ENCODE measurements around the gene CFAP58. TPM values are rescaled to one million over a fixed set of nuclear protein-coding genes. Genes with fewer than 3 reads are reported as not detected.

The CFAP58 gene
- total RNA-seq, 2 donors from 2014 or later, result 0.68 to 0.97 TPM

DNA sequence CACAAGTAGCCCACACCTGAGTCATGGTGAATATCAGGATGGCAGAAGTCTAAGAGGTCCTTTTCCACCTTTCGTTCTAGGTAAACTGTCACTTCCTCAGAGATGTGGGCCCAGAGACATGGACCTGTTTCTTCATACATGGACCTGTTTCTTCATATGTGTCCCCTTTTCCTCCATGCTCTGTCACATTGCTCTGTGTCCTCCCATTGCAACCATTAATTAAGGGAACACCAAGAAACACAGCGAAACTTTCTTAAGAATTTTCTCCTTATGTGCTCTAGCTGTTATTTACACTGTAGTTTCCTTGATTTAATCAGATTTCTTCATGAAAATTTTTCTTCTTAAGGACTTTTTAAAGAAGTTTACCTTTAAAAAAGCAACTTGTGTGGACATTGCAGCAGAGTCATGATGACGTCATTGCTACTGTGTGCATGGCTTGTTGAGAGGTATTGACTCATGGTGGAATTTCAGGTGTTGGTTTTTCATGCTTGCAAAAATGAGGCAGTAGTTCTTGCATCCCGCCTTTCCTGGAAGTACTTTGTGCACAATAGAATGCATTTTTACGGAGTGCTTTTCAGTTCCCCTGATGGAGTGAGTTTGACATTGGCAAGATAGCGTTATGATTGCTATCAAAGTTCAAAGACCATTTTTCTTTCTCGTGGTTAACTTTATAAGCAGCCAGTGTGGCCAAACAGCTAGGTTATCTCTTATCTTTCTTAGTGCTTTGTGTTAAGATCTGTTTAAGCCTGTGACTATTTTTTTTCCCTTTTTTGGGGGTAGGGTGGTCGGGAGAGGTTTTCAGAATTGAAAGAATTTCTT, 37.7 kb downstream of the CFAP58 start:
- TF ChIP-seq, protein P1, sequence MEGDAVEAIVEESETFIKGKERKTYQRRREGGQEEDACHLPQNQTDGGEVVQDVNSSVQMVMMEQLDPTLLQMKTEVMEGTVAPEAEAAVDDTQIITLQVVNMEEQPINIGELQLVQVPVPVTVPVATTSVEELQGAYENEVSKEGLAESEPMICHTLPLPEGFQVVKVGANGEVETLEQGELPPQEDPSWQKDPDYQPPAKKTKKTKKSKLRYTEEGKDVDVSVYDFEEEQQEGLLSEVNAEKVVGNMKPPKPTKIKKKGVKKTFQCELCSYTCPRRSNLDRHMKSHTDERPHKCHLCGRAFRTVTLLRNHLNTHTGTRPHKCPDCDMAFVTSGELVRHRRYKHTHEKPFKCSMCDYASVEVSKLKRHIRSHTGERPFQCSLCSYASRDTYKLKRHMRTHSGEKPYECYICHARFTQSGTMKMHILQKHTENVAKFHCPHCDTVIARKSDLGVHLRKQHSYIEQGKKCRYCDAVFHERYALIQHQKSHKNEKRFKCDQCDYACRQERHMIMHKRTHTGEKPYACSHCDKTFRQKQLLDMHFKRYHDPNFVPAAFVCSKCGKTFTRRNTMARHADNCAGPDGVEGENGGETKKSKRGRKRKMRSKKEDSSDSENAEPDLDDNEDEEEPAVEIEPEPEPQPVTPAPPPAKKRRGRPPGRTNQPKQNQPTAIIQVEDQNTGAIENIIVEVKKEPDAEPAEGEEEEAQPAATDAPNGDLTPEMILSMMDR (conservative IDR thresholded peaks at IDR 0.05), result no peak
- Mint-ChIP-seq H3K36me3 (ENCODE audit: low read depth) (no peaks in the 10 kb centered on the region), H3K27me3 (ENCODE audit: insufficient read depth) (peaks cover 7% of the 10 kb centered on the region), H3K4me3 (no peak overlapping the region), H3K9me3 (no peaks in the 10 kb centered on the region), H3K27ac (no peak overlapping the region), H3K4me1 (peaks cover 16% of the 10 kb centered on the region)
- Histone ChIP-seq H3K36me3 (ENCODE audit: control insufficient read depth, insufficient read depth, low read length) (no peaks in the 10 kb centered on the region), H3K9me3 (ENCODE audit: control insufficient read depth, low read length) (no peaks in the 10 kb centered on the region), H3K4me3 (ENCODE audit: low read length) (no peak overlapping the region), H3K27ac (ENCODE audit: low read depth, low read length) (no peak overlapping the region), H3K27me3 (ENCODE audit: control insufficient read depth, insufficient read depth, low read length, poor library complexity, severe bottlenecking) (no peaks in the 10 kb centered on the region), H3K4me1 (ENCODE audit: control insufficient read depth, insufficient read depth, low read length) (peaks cover 5% of the 10 kb centered on the region), H3K9ac (ENCODE audit: extremely low read depth, low read length, poor library complexity, severe bottlenecking) (no peak overlapping the region)
- WGBS, 2 experiments (ENCODE audit: insufficient coverage in 1 of 2, insufficient read length in 1 of 2), result 81 to 84% methylated on average over 6 to 7 of the region's 8 CpGs
- DNase-seq, result no peak

DNA sequence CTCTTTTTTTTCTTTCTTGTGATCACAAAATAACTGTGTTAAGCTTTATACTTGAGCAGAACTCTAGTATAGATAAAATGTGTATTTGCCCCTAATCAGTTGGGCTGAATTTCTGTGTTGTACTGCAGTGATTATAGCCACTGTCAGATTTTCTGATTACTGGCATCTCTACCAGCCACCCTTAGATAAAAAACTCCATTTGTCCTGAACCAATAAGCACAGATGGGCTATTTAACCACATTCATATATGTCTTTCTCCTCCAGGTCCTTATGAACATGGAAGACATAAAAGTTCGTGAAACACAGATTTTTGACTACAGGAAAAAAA, 38.3 kb downstream of the CFAP58 start:
- no peak overlapping the region for H3K4me3 ChIP-seq (ENCODE audit: low read length)
- H3K9me3 ChIP-seq (ENCODE audit: control insufficient read depth, low read length), result no peaks in the 10 kb centered on the region
- DNase-seq, result no peak
- 81 to 100% methylated on average over 1 of the region's 1 CpG for WGBS, 2 experiments (ENCODE audit: insufficient coverage in 1 of 2, insufficient read length in 1 of 2)
- H3K36me3 Mint-ChIP-seq (ENCODE audit: low read depth), result no peaks in the 10 kb centered on the region
- H3K36me3 ChIP-seq (ENCODE audit: control insufficient read depth, insufficient read depth, low read length), result no peaks in the 10 kb centered on the region
- H3K27ac Mint-ChIP-seq, result no peak overlapping the region
- H3K27me3 Mint-ChIP-seq (ENCODE audit: insufficient read depth), result peaks cover 7% of the 10 kb centered on the region
- TF ChIP-seq, protein P1 (conservative IDR thresholded peaks at IDR 0.05), result no peak
- H3K27me3 ChIP-seq (ENCODE audit: control insufficient read depth, insufficient read depth, low read length, poor library complexity, severe bottlenecking), result no peaks in the 10 kb centered on the region
- no peak overlapping the region for H3K4me3 Mint-ChIP-seq
- H3K4me1 Mint-ChIP-seq, result peaks cover 16% of the 10 kb centered on the region
- H3K9me3 Mint-ChIP-seq, result no peaks in the 10 kb centered on the region
- H3K27ac ChIP-seq (ENCODE audit: low read depth, low read length), result no peak overlapping the region
- H3K9ac ChIP-seq (ENCODE audit: extremely low read depth, low read length, poor library complexity, severe bottlenecking), result no peak overlapping the region
- H3K4me1 ChIP-seq (ENCODE audit: control insufficient read depth, insufficient read depth, low read length), result peaks cover 5% of the 10 kb centered on the region

DNA sequence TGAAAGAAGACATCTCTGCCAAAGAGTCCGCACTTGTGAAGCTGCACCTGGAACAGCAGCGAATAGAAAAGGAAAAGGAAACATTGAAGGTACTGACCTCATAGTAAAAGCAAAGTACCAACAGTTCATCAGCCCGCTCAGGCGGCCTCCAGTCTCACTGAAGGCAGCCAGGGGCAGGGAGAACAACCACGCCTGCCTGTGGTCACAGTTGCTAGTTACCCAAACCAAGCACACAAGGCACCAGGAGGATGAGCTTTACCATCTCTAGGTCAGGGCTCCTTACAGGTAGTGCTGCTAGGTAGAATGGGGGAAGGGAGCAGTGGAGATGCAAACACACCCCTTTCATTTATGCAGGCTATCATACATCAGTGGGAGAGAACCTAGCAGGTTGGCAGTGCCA, 39.8 kb downstream of the CFAP58 start:
- Histone ChIP-seq H3K9ac (ENCODE audit: extremely low read depth, low read length, poor library complexity, severe bottlenecking) (no peak overlapping the region), H3K4me1 (ENCODE audit: control insufficient read depth, insufficient read depth, low read length) (peaks cover 5% of the 10 kb centered on the region), H3K9me3 (ENCODE audit: control insufficient read depth, low read length) (no peaks in the 10 kb centered on the region), H3K4me3 (ENCODE audit: low read length) (no peak overlapping the region), H3K27ac (ENCODE audit: low read depth, low read length) (no peak overlapping the region), H3K36me3 (ENCODE audit: control insufficient read depth, insufficient read depth, low read length) (no peaks in the 10 kb centered on the region), H3K27me3 (ENCODE audit: control insufficient read depth, insufficient read depth, low read length, poor library complexity, severe bottlenecking) (no peaks in the 10 kb centered on the region)
- TF ChIP-seq, protein P1 (conservative IDR thresholded peaks at IDR 0.05), result no peak
- no peak overlapping the region for H3K4me3 Mint-ChIP-seq
- no peaks in the 10 kb centered on the region for H3K9me3 Mint-ChIP-seq
- 89% methylated on average over 5 of the region's 5 CpGs; no CpG with 5 or more reads in 1 of the 2 experiments for WGBS, 2 experiments (ENCODE audit: insufficient coverage in 1 of 2, insufficient read length in 1 of 2)
- H3K36me3 Mint-ChIP-seq (ENCODE audit: low read depth), result no peaks in the 10 kb centered on the region
- peaks cover 16% of the 10 kb centered on the region for H3K4me1 Mint-ChIP-seq
- peaks cover 7% of the 10 kb centered on the region for H3K27me3 Mint-ChIP-seq (ENCODE audit: insufficient read depth)
- DNase-seq, result no peak
- no peak overlapping the region for H3K27ac Mint-ChIP-seq
